HG03039 (cell line): ENCODE measurements around the gene EPHA10.
"Not testable (repeated sequence)": the region's sequence is repeated elsewhere in the genome, so short reads cannot be mapped to it uniquely, and the experiment has no call there.

Source experiments
- ATAC-seq: cut with Tn5 transposase; IDR thresholded peaks from one replicate; pipeline ENCODE4 v1.9.1; 2021; ENCODE audit warnings: mild to moderate bottlenecking, moderate library complexity; ENCODE audit not compliant: unreplicated experiment

Gene EPHA10

DNA sequence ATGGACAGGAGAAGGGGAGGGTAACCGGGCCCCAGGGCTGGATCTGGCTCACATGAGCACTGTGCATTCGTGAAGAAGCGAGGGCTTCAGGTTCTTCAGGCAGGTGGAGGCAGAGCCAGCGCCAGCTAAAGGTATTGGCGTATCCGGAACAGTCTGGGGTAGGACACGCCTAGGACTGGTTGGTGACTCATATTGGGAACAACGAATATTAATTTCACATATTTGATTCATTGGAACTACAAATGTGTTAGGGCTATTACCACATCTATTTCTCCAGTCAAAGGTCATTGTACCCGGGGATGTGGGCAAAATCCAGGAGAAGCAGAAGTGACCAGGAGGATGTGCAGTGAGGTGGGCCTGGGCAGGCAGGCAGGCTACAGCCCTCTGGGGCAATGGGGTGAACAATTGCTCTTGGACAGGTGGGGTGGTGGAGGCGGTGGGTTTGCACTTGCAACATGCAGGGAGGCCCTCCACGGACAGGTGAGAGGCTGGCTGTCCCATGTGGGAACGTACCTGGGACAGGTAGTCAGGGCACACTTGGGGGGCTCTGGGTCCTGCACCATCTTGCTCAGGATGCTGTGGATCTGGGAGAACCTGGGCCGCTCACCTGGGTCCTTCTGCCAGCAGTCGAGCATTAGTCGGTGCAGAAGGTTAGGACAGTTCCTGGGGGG lies 45.9 kb downstream of the EPHA10 start:
- no peak for ATAC-seq

DNA sequence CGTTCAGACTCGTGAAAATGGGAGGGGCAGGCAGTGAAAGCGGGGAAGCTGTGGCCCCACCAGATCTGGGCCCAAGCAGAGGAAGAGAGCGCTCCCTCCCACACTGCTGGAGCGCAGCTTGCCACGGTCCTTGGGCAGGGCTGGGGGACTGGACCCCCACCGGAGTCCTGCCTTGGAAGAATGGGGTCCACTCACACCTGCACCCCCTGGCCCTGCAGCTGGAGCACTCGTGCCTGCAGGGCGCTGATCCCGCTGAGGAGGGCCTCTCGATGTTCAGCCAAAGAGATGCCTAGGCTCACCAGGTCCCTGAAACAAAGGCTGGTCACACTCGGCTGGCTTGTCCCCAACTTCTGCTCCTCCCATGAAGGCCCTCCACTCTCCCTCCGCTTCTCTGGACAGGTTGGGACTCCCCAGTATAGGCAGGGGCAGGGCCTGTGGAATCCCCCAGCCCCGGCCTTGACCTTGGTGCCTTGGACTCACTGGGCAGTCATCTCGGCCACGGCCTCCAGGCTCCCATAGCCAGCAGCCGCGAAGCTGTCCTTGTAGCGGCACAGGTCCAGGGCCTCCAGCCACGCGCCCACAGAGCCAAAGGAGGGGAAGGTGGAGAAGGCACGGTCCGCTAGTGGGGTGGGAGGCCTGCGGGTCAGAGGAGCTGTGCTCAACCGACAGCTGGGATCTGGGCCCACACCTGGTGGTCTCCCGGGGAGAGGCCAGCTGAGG lies 46.6 kb downstream of the EPHA10 start:
- no peak for ATAC-seq

DNA sequence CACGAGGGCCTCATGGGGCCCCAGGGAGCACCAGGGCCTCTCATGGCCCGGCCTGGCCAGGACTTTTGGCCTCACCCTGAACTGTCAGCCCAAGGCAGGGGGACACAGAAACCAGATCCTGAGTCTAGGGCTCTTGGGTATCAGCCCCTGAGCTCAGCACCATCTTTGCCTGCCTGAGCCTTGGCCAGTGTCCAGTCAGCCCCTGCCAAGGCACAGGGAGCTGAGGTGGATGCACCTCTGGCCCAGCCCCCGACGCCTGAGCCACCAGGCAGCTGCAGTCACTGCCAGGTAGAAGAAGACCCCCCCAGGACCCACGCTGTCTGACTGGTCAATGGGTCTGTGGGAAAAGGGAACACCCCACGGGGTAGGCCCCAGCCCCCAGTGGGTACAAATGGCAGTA lies 47.3 kb downstream of the EPHA10 start:
- no peak for ATAC-seq

DNA sequence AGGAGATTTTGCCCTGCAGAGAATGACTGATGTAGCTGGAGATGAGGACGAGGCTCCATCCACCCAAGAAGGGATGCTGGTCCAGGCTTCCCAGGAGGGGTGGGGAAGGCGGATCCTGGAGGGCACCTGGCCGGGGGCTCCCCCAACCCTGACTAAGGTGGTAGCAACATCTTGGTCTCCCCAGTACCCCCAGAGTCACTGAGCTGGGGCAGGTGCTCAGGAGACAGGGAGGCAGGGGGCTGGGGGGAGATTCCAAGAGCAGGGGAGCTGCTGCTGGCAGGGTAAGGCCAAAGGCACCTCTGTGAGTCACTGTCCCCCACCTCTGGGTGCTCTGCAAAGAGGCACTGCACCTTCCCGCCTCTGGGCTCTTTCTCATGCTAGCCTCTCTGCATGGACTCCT lies 48.6 kb downstream of the EPHA10 start:
- no peak for ATAC-seq

DNA sequence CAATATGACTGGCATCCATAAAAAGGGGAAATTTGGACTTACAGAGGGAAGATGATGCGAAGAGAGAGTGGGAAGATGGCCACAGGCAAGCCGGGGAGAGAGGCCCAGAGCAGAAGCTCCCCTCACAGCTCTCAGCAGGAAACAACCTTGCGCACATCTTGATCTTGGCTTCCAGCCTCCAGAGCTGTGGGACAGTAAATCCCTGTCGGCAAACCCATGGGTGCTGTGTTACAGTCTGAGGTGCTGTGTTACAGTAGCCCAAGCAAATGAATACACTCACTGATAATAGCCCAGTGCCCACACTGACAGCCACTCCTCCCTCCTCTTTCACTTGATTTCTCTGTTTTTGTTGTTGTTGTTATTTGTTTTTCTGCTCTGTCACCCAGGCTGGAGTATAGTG lies 50.2 kb downstream of the EPHA10 start:
- ATAC-seq, result no peak

DNA sequence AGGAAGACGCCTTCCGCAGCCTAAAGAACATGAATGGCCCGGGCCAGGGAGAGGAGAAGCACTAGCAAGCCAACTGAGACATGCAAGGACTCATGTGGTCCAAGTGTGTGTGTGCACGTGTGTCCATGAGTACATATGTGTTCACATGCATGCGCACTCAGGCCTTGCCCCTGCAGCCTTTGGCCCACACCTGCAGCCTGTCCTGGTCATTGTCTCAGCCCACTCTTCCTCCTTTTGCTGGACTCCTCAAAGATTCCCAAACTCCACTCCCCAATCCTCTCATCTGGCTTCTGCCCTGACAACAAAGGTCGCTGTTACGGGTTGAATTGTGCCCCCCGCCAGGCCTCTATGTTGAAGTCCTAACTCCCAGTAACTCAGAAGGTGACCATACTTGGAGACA lies 50.7 kb downstream of the EPHA10 start:
- no peak for ATAC-seq

DNA sequence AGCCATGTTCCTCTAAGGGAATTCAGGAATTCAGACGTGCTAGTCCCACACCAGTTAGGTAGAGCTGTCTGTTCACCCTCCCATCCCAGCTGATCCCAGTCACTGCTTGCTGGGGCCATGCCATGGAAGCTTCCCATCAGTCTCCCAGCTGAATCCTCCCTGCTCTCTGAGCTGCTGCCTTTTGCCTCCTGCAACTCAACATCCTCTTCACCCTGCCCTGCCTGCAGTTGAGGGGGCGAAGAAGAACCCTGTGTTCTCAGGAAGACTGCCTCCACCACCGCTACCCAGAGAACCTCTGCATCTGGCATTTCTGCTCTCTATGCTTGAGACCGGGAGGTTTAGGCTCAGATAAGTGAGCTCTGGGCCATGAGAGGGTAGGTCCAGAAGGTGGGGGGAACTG lies 56.4 kb downstream of the EPHA10 start:
- ATAC-seq, result no peak

DNA sequence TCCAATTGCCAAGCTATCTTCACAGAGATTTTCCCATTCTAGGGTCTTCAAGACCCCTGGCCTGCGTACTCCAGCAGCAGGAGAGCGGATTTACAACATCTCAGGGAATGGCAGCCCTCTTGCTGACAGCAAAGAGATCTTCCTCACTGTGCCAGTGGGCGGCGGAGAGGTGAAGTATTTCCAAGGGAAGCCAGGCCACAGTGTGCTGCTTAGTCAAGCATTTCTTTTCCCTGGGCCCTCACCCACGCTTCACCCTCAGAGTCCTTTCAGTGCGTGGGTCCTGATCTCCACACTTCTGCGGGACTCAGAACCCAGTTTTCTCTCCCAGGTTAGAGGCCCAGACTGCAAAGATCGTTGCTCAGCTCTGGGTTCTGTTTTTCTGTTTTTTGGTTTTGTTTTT lies 59.5 kb downstream of the EPHA10 start:
- no peak for ATAC-seq

DNA sequence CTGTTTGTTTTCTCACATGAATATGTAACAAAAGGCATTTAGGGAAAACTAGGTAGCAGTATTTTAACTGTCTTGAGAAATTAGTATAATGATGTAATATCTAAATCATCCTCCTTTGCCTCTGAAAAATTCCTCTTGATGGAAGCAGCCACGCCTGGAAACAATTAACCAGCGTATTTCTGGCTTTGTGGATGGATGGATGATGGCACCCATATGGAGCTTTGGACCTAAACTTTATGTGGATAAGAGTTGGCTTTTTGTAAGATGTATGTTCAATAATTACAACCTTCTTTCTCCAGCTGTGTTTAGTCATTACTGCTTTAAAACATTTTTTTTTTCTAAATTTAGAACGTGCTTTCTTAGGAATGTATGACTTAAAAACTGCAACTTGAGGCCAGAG lies 60.0 kb downstream of the EPHA10 start:
- no peak for ATAC-seq

DNA sequence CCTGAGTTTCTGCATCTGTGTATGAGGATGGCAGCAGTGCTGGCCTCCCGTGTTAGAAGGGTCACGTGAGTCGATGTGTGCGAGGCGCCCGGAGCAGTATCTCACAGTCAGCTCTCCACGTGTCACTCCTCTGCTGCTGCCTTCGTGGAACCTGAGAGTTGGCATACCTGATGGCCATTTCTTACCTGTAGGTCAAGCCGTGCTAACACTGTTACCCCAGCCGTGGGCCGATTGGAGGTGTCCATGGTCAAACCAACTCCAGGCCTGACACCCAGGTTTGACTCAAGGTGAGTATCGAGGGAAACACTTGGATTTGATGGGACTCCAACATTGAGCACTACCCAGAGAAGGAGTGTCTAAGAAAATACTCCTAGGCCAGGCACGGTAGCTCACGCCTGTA lies 61.9 kb downstream of the EPHA10 start:
- ATAC-seq, result no peak

DNA sequence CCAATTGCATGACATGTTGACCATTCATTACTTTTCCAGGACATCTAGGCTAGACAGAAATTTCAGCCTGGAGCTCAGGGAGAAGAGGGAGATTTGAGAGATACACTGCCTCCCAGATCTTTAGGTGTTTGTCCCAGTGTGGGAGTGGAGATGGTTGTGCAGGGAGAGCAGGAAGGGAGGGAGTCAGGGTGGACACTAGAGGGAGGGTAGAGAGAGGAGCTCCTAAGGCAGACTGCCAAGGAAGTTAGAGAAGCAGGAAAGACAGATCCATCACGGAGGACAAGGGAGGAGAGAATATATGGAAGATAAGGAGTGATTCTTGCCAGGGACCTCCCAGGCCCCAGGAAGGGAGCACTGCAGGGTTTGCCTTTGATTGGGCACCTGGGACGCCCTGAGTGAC lies 63.9 kb downstream of the EPHA10 start:
- no peak for ATAC-seq

DNA sequence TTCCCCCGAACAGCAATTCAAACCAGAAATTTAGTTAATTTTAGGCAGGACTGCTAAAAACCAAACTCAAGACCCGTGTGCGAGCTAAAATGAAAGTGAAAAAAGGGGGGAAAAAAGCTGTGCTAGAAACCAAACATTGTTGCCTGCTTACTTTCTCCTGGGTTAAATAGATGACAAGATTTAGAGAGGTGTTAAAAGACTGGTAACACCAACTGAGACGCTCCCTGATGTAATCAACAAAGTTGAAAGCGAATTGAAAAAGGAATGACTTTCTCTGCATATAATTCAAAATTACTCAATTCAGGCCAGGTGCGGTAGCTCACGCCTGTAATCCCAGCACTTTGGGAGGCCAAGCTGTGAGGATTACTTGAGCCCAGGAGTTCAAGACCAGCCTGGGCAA lies 65.8 kb downstream of the EPHA10 start:
- no peak for ATAC-seq

DNA sequence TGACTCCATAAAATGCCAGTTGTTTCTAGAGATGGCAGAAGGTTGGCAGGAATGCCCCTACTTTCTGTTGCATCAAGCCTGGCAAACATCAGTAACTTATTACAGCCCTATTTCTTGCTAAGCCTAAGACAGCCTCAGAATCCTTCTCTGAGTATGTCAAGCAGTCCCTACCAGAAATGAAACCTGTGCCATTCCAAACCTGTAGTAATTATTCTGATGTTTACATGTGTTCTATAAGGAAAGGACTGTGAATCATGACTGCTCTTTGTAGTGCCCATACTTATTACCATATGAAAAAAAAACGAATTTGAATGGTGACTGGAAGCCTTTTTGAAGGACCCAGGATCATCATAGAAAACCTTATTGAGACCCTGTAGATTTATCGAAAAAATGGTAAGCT lies 67.2 kb downstream of the EPHA10 start:
- ATAC-seq, result no peak

DNA sequence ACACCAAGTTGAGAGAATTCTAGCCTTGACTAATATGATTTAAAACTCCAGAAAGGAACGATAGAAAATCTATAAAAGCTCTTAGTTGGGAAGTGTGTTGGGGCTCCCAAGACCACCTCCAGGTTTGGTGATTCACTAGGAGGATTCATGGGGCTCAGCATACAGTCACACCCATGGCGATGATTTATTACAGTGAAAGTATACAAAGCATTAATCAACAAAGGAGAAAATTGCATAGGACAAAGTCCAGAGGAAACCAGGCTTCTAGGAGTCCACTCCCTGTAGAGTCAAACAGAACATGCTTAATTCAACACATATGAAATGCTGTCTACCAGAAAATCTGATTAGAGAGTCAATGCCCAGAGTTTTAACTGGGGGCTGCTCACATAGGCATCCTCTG lies 67.8 kb downstream of the EPHA10 start:
- no peak for ATAC-seq

DNA sequence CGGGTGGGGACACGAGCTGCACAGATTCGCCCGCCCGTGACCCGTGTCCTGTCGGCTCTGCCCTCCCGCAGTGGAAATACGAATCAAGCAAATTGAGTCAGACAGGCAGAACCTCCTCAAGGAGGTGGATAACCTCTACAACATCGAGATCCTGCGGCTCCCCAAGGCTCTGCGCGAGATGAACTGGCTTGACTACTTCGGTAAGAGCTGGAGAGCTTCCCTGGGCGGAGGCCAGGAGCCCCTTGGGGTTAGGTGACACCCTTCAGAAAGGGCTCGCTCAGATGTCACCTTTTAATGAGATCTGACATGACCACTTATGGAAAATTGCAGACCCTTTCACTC lies 72.1 kb downstream of the EPHA10 start:
- ATAC-seq, result no peak

DNA sequence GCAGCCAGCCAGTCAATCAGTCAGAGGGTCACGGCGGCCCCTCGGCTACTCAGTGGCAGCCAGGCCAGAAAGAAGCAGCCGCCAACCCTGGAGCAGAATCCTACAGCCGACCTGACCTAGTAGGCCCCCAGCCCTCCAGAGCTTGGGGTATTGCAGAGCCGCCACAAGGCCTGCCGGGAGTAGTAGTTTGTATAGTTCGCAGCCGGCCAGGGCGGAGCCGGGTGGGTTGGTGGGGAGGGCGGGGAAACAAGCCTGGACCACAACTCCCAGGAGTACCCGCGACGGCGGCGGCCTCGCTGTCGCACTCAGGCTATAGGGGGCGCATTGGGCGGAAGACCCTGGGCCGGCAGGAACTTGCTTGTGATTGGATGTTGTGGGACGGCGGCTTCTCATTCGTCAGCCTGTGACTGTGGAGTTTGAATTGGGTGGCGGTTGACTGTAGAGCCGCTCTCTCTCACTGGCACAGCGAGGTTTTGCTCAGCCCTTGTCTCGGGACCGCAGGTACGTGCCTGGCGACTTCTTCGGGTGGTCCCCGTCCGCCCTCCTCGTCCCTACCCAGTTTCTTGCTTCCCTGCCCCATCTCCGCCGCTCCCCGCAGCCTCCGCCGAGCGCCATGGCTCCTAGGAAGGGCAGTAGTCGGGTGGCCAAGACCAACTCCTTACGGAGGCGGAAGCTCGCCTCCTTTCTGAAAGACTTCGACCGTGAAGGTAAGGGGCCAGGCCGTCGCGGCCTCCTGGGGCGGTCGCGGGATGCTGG lies 72.7 kb downstream of the EPHA10 start, which contains the start of gene CDCA8:
Gene CDCA8, plus strand, starts transcription at position 439 of the 756 bp plus-strand sequence. Its CDS starts 175 bp downstream, at position 614.
- peak; percentile 77 for ATAC-seq

DNA sequence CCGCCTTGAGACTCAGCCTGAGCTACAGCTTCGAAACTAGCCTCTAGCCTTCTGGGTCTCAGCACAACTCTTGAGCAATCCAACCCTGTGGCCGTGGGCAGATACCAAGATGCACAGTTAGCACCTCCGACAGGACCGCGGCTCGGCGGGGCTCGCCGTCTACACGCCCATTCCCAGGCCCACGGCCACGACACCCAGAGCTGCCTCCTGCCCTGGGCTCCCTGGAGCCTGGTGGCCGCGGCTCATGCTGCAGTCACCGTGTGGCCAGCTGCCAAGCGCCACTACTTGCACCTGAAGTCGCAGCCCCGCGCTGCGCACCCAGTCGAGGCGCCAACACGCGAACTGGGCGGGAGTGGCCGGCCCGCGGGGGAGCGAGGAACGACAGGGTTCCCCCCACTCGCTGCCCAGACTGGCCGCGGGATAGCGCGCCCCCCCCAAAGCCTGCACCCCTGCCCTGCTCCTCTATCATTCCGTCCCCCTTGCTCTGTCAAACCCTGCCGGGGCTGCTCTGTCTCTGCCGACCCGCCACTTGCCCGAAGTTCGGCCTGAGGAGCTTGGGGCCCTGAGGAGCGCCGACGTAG lies 73.3 kb downstream of the EPHA10 start:
- ATAC-seq, result peak; percentile 4

DNA sequence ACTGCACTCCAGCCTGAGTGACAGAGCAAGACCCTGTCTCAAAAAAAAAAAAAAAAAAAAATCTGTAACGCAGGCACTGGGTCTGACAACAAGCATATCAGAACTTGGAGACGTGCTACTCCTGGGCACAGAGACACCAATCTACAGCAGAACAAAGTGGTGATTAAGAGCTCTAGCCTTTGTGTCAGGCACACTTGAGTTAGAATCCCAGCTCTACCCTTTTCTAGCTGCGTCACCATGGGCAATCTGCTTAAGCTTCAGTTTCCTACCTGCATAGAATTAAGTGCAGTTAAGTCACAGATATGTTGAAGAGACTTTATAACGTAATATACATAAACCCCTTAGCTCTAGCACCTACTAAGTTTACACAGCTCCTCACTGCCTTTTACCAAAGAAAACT lies 76.0 kb downstream of the EPHA10 start:
- ATAC-seq, result no peak

DNA sequence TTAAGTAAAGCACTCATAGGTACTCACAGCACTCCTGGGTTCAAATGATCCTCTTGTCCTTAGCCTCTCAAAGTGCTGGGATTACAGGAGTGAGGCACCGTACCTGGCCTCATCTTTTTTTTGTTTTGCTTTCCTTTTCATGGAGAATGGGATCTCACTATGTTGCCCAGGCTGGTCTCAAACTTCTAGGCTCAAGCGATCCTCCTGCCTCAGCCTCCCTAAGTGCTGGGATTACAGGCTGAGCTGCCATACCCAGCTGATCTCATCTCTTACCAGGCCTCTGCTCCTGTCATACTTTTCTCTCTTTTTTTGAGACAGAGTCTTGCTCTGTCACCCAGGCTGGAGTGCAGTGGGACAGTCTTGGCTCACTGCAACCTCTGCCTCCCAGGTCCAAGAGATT lies 77.2 kb downstream of the EPHA10 start:
- ATAC-seq, result not testable (repeated sequence)

DNA sequence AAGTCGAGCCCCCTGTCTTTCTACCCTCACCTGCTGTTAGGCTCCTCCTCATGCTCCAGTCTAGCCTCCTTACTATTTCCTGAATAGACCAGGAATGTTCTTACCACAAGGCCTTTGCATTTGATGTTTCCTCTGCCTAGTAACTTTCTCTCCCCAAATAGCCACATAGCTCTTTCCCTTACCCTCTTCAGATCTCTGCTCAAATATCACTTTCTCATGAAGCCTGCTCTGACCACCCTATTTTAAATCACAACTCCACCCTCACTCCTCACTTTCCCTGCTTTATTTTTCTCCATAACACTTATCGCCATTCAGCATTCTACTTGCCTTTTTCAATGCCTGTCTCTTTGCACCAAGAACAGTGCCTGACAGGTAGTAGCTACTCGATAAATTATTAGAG lies 79.2 kb downstream of the EPHA10 start:
- ATAC-seq, result no peak

DNA sequence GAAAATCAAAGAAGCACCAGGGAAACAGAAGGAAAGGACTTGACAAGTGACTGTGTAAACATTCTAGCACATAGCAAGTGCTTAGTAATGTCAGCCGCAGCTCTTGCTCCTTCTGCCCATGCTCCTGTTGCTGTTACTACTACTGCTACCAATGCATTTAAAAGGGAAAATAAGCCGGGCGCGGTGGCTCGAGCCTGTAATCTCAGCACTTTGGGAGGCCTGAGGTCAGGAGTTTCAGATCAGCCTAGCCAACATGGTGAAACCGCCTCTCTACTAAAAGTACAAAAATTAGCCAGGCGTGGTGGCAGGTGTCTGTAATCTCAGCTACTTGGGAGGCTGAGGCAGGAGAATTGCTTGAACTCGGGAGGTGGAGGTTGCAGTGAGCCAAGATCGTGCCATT lies 80.7 kb downstream of the EPHA10 start:
- ATAC-seq, result not testable (repeated sequence)
